Neural progenitor cell (in vitro differentiated cells): Measurements from ENCODE around the gene PPP2CA. TPM values are rescaled to one million over a fixed set of nuclear protein-coding genes. Genes with fewer than 3 reads are reported as not detected.
A peak's percentile ranks its signal among the peaks of the same experiment; 100 is the strongest.

Experiments used
- DNase-seq: peaks from one replicate; pipeline ENCODE4 v3.0.0-alpha.2; 2016; ENCODE audit warnings: low spot score
- H2AFZ ChIP-seq: fragments of 200-600 bp; sonication (generic); replicated peaks from 2 replicates; pipeline ENCODE4 v1.6.1; 2016; ENCODE audit warnings: antibody characterized with exemption
- H3F3A ChIP-seq: fragments of 200-600 bp; sonication (generic); 2 replicates; pipeline ENCODE4 v1.6.1; 2016; ENCODE audit warnings: antibody characterized with exemption, low read depth
- H3K27ac ChIP-seq: fragments of 200-600 bp; sonication (generic); 2 replicates; pipeline ENCODE4 v1.5.1; 2016; ENCODE audit warnings: mild to moderate bottlenecking
- H3K27me3 ChIP-seq: fragments of 200-600 bp; sonication (generic); 2 replicates; pipeline ENCODE4 v1.6.1; 2016; ENCODE audit warnings: mild to moderate bottlenecking, moderate library complexity
- H3K36me3 ChIP-seq: fragments of 200-600 bp; sonication (generic); 2 replicates; pipeline ENCODE4 v1.5.1; 2016
- H3K4me1 ChIP-seq: fragments of 200-600 bp; sonication (generic); 2 replicates; pipeline ENCODE4 v1.6.1; 2016; ENCODE audit warnings: mixed run types
- H3K4me2 ChIP-seq: fragments of 200-600 bp; sonication (generic); 2 replicates; pipeline ENCODE4 v1.6.1; 2016
- H3K4me3 ChIP-seq: fragments of 200-600 bp; sonication (generic); 2 replicates; pipeline ENCODE4 v1.5.1; 2016
- H3K79me2 ChIP-seq: fragments of 200-600 bp; sonication (generic); 2 replicates; pipeline ENCODE4 v1.6.1; 2016; ENCODE audit warnings: low read depth
- H3K9ac ChIP-seq: fragments of 200-600 bp; sonication (generic); 2 replicates; pipeline ENCODE4 v1.6.1; 2016
- H3K9me3 ChIP-seq: fragments of 200-600 bp; sonication (generic); 2 replicates; pipeline ENCODE4 v1.5.1; 2016; ENCODE audit warnings: low read depth
- H4K20me1 ChIP-seq: fragments of 200-600 bp; sonication (generic); 2 replicates; pipeline ENCODE4 v1.6.1; 2016; ENCODE audit warnings: low read depth
- H3K27ac Mint-ChIP-seq: 3 replicates; pipeline ENCODE4 v1.8.0; 2021; ENCODE audit warnings: mixed read lengths
- H3K27me3 Mint-ChIP-seq: 2 replicates; pipeline ENCODE4 v1.8.0; 2022; ENCODE audit warnings: low read depth, mild to moderate bottlenecking, inconsistent platforms, moderate library complexity, mixed read lengths; ENCODE audit not compliant: insufficient read depth
- H3K36me3 Mint-ChIP-seq: 3 replicates; pipeline ENCODE4 v1.8.0; 2021; ENCODE audit warnings: mixed read lengths
- H3K4me1 Mint-ChIP-seq: 3 replicates; pipeline ENCODE4 v1.8.0; 2021; ENCODE audit warnings: mixed read lengths
- H3K4me3 Mint-ChIP-seq: 3 replicates; pipeline ENCODE4 v1.8.0; 2021; ENCODE audit warnings: mild to moderate bottlenecking, moderate library complexity, mixed read lengths
- H3K9me3 Mint-ChIP-seq: 3 replicates; pipeline ENCODE4 v1.8.0; 2020; ENCODE audit warnings: mixed read lengths
- CTCF ChIP-seq: fragments of 200-600 bp; sonication (generic); IDR thresholded peaks from 2 replicates; pipeline ENCODE4 v1.5.1; 2017; ENCODE audit warnings: antibody characterized with exemption, mild to moderate bottlenecking
- EZH2 ChIP-seq: fragments of 200-600 bp; sonication (generic); IDR thresholded peaks from 2 replicates; pipeline ENCODE4 v1.6.1; 2017; ENCODE audit warnings: antibody characterized with exemption, mild to moderate bottlenecking, moderate library complexity
- EZH2phosphoT487 ChIP-seq: fragments of 200-600 bp; sonication (generic); IDR thresholded peaks from 2 replicates; pipeline ENCODE4 v1.6.1; 2017; ENCODE audit warnings: antibody characterized with exemption
- total RNA-seq: library from RNA; depleted of rRNA; stranded (reverse); fragments of >200 nt; gene quantifications from 2 replicates; pipeline ENCODE4 v1.2.3, GENCODE V29; 2015; ENCODE audit warnings: low replicate concordance

The PPP2CA gene
- total RNA-seq, 1 donor from 2014 or later: 216 TPM

DNA sequence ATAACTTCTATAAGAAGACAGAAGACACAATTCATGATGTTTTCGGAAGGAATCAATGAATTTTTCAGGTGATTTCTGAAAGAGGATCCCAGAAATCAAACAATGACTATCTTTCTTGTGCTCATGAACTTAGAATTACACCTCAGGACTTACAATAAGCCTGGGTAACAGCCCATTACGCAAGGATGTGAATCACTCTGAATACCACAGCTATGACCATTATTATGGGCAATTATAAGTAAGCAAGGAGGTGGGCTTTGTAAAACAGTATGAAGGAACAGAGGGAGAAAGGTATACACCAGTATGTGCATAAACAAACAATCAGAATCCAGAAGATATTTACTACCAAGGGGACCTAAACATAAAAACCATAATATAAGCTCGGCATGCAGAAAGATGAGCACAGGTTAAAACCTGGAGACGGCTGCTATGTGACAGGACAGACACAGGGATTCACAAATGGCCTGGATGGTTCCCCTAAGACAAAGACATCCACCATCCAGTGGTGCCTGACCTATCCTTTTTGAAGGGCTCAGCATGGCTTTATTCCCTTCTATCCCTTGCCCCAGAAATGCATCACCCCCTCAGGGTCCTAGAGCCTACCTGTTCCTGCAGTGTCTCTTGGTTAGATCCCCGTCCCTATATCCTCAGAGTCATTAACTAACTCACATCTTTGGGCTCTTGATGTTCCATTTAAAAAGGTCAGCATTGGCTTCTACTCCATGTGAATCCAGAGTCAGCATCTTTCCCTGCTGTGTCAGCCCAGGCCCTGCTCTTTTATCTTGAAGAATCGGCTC is 21.8 kb upstream of the PPP2CA start:
- Mint-ChIP-seq H3K4me1 (peaks cover 29% of the 10 kb centered on the region), H3K36me3 (no peaks in the 10 kb centered on the region), H3K27me3 (no peaks in the 10 kb centered on the region), H3K4me3 (no peak overlapping the region), H3K9me3 (no peaks in the 10 kb centered on the region), H3K27ac (no peak overlapping the region)
- Histone ChIP-seq H3K4me2 (peak overlapping the region; percentile 37), H3K9me3 (no peaks in the 10 kb centered on the region), H3K27me3 (no peaks in the 10 kb centered on the region), H3K36me3 (no peaks in the 10 kb centered on the region), H3F3A (no peaks in the 10 kb centered on the region), H3K4me1 (peaks cover 21% of the 10 kb centered on the region), H3K79me2 (no peaks in the 10 kb centered on the region), H4K20me1 (no peaks in the 10 kb centered on the region), H3K4me3 (no peak overlapping the region), H3K9ac (no peak overlapping the region), H3K27ac (no peak overlapping the region), H2AFZ (peak overlapping the region; percentile 65)
- peak; percentile 63 for DNase-seq
- TF ChIP-seq EZH2phosphoT487: no peak
- no peak for TF ChIP-seq EZH2
- no peak for TF ChIP-seq CTCF

DNA sequence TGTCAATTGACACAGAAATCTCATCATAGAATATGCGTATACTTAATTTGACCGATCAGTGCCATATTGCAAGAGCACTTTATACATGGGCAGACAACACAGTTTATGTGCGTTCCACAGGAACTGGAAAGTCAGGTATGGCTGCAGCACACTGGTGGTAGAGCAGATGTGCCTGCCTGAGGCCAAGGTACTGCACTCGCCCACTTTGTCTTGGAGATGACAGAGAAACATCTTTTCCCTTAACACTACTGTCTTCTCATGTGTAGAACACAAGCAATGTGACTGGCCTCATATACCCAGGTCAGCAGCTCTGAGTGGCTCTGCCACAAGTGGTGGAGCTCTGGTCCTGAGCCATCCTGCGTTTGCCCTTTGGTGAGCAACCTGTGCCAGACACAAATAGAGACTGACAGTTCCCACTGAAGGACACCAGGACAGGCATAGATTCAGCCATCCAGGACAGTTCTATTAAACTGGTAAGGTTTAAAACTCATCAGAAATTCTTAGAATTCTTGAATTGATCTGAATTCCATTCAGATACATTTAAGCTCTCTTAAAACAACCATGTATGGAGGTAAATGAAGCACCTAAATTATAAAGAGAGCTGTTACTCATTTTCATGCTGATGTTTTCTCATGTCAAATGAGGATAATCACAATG is 21.0 kb upstream of the PPP2CA start:
- Mint-ChIP-seq H3K9me3 (no peaks in the 10 kb centered on the region), H3K27me3 (no peaks in the 10 kb centered on the region), H3K27ac (no peak overlapping the region), H3K4me3 (no peak overlapping the region), H3K4me1 (peaks cover 29% of the 10 kb centered on the region), H3K36me3 (no peaks in the 10 kb centered on the region)
- no peaks in the 10 kb centered on the region for H3K36me3 ChIP-seq
- H3F3A ChIP-seq: no peaks in the 10 kb centered on the region
- H4K20me1 ChIP-seq: no peaks in the 10 kb centered on the region
- no peaks in the 10 kb centered on the region for H3K79me2 ChIP-seq
- H3K27ac ChIP-seq: no peak overlapping the region
- no peaks in the 10 kb centered on the region for H3K27me3 ChIP-seq
- H3K4me1 ChIP-seq: peaks cover 21% of the 10 kb centered on the region
- no peak for TF ChIP-seq EZH2phosphoT487
- no peak for TF ChIP-seq CTCF
- TF ChIP-seq EZH2: no peak
- H2AFZ ChIP-seq: peak overlapping the region; percentile 65
- no peak overlapping the region for H3K4me3 ChIP-seq
- DNase-seq: no peak
- no peaks in the 10 kb centered on the region for H3K9me3 ChIP-seq
- no peak overlapping the region for H3K9ac ChIP-seq
- H3K4me2 ChIP-seq: no peak overlapping the region

DNA sequence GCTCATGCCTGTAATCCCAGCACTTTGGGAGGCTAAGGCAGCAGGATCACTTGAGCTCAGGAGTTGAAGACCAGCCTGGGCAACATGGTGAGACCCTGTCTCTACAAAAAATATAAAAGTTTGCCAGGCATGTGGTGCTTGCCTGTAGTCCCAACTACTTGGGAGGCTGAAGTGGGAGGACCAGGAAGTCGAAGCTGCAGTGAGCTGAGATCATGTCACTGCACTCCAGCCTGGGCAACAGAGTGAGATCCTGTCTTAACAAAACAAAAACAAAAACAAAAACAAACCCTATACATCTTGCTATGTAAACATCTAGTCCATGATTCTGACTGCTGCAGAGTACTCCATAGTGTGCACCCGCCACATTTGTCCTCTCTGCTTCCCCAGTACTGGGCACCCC is 19.8 kb upstream of the PPP2CA start:
- H3K27ac Mint-ChIP-seq: no peak overlapping the region
- Histone ChIP-seq H3K27me3 (no peaks in the 10 kb centered on the region), H3F3A (no peaks in the 10 kb centered on the region), H3K4me1 (peaks cover 21% of the 10 kb centered on the region), H3K4me2 (no peak overlapping the region), H4K20me1 (no peaks in the 10 kb centered on the region), H3K36me3 (no peaks in the 10 kb centered on the region), H3K79me2 (no peaks in the 10 kb centered on the region), H3K27ac (no peak overlapping the region), H3K4me3 (no peak overlapping the region), H3K9me3 (no peaks in the 10 kb centered on the region), H3K9ac (no peak overlapping the region), H2AFZ (no peak overlapping the region)
- H3K9me3 Mint-ChIP-seq: no peaks in the 10 kb centered on the region
- no peak for TF ChIP-seq EZH2
- TF ChIP-seq EZH2phosphoT487: no peak
- TF ChIP-seq CTCF: no peak
- H3K27me3 Mint-ChIP-seq: no peaks in the 10 kb centered on the region
- peaks cover 33% of the 10 kb centered on the region for H3K4me1 Mint-ChIP-seq
- no peak for DNase-seq
- no peaks in the 10 kb centered on the region for H3K36me3 Mint-ChIP-seq
- H3K4me3 Mint-ChIP-seq: no peak overlapping the region
